COLO668 (cell line): ENCODE results near the gene SERPINA5.

ENCODE experiments used
- DNase-seq: peaks from one replicate; lab custom pipeline; 2025; ENCODE audit not compliant: unreplicated experiment; lab: John Stamatoyannopoulos, UW

SERPINA5 gene, protein sequence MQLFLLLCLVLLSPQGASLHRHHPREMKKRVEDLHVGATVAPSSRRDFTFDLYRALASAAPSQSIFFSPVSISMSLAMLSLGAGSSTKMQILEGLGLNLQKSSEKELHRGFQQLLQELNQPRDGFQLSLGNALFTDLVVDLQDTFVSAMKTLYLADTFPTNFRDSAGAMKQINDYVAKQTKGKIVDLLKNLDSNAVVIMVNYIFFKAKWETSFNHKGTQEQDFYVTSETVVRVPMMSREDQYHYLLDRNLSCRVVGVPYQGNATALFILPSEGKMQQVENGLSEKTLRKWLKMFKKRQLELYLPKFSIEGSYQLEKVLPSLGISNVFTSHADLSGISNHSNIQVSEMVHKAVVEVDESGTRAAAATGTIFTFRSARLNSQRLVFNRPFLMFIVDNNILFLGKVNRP

DNA sequence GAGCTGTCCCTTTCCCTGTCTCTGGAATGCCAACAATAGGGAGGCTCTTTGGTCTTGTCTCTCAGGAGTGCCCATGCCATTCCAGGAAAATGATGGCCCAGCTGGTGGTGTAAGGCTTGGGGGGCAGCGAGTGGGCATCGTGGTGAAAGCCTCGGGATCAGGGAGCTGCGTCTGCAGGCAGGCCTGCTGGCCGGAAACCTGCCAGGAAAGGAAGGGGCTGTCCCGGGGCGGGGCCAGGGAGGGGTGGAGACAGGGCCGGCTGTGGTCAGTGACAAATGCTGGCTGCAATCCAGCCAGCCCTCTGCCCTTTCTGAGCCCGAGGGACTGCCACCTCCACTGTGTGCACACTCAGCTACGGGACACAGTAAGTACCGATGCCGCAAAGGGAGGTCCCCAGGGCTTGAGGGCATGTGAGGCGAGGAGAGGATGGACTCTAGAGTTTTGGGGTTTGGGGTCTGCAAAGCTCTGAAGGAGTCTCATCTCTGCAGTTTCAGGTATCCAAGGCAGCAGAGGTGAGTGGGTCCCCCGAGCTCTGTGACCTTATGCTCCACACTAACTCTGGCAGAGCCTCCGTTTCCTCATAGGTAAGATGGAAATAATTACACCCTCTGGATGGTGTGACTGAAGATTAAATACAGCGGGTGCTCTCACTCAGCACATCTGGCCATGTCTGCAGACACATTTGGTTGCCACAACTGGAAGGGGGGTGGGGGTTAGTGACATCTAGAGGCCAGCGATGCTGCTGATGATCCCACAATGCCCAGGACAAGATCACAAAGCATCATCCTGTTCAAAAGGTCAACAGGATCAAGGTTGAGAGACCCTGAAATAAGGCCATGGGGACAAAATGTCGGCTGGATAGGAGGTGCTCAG is at the start of gene SERPINA5:
SERPINA5 (plus strand) TSS at position 300 of the 873 bp plus-strand sequence. CDS start 5,937 bp downstream, outside the sequence.
- DNase-seq, result peak; percentile 6

DNA sequence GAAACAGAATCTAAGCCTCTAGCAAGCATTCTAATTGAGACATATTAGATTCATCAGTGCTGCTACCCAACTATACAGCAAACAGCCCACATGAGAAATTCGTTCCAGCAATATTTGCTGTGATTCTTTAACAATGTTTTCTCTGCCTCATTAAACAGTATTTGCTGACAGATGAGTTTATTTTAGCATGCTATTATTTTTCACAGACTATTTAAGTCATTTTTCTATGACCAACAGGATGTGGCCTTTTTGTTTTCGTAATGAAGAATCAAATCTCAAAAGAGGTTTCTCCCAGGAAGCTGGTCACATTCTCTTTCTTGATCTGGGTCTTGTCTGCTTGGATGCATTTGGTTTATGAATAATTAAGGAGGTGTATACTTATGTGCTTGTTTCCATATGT is 48.8 kb upstream of the SERPINA5 start:
- no peak for DNase-seq

- DNase-seq, result no peak
Measured at GRCh38 chr14:94535506-94535905, 45.7 kb upstream of the SERPINA5 start.

DNA sequence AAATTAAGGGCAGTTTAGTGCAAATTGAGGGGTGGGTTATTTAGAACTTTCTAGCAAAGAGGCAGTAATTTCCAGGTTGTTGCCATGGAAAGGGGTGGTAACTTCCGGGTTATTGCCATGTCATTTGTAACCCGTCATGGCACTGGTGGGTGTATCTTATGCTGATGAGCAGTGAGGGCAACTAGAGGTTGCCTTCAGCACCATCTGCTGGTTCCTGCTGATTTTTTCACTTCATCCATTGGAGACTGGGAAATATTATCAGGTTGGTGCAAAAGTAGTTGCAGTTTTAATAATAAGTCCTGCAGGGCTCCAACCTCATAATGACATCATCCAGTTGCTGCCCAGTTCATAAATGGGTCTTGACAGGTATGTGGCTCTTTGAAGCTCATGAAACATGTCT is 44.4 kb upstream of the SERPINA5 start:
- peak; percentile 12 for DNase-seq

GRCh38 chr14:94538070-94538740 is 43.0 kb upstream of the SERPINA5 start:
- no peak for DNase-seq

- DNase-seq, result no peak
Measured at GRCh38 chr14:94539181-94539580, 42.0 kb upstream of the SERPINA5 start.

DNA sequence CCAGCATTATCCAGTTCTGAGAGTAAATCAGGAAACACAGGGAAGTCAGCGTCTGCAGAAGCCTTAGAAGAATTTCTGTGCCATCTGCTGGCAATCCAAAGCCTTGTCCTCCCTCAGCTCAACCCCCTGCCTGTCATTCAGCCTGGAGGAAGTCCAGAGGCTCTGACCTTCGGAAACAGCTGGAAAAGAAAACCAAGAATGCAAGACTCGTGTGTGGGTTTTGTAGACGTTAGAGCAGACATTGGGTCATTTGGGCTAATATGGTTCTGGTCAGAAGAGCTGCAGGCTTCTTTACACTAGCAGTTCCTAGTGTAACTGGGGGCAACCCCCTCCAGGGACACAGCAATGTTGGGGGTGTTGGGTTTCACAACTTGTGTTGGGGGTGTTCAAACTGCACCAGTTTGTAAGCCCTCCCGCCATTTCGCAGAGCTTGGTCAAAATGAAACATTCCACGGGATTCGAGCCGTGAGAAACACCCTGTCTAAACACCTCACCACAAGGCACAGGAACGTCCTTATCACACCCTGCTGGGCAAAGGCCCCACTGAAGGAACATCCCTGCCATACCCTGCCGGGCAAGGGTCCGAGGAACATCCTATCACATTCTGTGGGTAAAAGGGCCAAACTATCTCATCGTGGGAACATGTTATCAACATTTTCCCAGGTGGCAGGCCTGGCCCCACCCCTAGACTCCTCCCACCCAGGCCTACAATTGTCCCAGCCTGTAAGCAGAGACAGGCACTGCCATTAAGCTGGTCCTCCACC is 41.0 kb upstream of the SERPINA5 start:
- no peak for DNase-seq

DNA sequence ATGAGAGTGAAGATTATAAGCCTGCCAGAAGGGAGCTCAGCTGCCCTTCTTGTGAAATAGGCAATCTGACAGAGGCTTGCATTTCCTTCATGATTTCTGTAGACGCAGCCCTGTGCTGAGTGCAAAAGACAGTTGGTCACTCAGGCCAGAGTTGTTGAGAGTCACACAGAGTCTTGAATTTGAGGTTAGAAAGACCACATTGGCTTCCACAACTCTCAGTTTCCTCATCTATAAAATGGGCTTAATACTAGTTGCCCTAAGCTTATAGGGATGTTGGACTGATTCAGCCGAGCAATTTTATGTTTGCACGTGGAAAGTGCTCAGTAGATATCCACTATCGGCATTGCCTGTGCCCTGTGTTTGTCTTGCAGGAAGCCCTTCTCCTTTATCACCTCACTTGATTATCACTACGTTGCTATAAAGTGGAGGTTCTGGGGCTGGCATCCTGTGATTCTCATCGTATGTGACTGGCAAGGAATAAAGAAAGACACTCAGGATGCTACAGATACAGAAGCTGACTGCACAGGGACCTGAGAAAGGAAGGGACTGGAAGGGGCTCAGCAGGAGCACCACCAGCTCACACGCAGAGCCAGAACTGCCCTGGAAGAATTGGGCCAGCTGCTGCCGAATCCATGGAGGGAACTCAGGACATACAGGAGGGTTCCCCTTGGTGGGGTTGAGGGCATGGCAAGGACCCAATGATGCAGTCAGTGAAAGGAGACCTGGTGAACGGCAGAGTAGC is 39.8 kb upstream of the SERPINA5 start:
- no peak for DNase-seq

DNA sequence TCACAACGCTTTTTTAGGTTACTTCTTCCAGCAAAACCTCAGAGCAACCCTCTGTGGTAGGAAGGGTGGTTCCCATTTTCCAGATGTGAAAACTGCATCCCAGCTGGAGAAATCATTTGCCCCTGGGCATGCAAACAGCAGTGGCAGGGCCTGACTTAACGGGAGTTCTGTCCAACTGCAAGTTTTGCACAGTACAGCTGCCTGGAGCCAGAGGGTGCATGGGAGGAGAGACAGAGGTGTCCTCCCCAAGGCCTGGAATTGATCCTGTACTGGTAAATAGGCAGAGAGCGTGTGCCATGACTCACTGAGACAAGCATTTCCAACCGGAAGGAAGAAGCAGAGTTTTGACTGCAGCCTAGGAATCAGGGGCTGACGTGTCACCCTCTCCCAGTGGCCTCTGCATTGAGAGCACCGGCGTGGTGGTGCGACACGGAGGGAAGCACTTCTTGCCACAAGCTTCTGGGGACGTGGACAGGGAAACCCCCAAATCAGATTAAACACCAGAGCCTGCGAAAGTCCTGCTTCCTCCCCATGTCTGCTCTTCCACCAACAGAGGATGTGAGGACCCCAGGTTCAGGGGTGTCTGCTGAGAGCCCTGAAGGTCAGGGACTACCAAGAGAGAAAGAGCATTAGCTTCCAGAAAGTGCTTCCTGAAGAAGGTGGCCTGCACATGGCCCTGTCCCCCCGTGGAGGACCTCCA is 39.0 kb upstream of the SERPINA5 start:
- DNase-seq, result no peak

DNA sequence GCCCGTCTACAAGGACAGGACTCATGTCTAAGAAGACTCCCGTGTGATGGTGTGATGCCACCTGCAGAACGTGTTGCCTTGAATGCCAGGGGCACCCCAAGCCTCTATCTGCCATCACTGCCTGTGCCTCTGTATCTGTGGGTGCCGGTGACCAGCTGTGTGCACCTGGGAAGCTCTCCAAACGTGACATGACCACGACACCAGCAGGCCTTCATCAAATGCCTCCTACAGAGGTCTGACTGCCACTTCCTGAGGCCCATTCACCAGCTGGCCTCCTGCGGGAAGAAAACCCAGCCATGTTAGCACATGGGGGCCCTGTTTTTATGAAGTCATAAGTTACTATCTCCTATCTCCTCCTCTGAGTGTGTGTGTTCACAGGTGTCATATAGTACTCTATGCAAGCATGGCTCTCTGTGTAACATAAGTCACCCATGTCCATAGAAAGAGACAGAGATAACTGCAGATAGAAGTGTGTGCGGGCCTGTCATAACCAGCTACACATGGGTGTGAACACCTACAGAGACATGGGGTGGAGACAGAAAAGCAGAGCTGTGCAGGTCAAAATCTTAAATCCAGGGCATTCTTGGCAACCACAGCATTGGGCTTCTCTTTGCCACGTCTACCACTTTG is 38.3 kb upstream of the SERPINA5 start:
- no peak for DNase-seq

GRCh38 chr14:94543449-94544124 is 37.6 kb upstream of the SERPINA5 start:
- no peak for DNase-seq

GRCh38 chr14:94544726-94545125 is 36.5 kb upstream of the SERPINA5 start:
- DNase-seq, result no peak

GRCh38 chr14:94545131-94545841 is 35.9 kb upstream of the SERPINA5 start:
- DNase-seq, result no peak

GRCh38 chr14:94547151-94547680 is 34.0 kb upstream of the SERPINA5 start:
- no peak for DNase-seq

DNA sequence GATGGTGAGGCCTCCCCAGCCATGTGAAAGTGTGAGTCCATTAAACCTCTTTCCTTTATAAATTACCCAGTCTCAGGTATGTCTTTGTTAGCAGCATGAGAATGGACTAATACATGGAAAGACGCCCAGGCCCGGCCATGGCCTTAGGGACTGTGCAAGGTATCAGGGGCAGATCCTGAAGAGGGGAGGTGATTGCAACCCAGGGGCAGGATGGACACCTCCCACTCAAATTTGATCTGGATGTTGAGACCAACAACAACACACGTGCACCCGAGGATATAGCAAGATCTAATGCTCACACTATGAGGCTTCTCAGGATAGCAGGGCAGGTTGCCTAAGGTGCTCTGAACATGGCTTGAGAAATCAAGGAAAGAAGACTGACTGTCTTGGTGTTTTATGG is 33.5 kb upstream of the SERPINA5 start:
- no peak for DNase-seq

- DNase-seq, result no peak
Measured at GRCh38 chr14:94548131-94548998, 32.9 kb upstream of the SERPINA5 start.
